CD4-positive, alpha-beta T cell treated with Interleukin-15 for 4 hours (primary cell): ENCODE data around the gene RNPEPL1.
"Not testable (repeated sequence)": the region's sequence is repeated elsewhere in the genome, so short reads cannot be mapped to it uniquely, and the experiment has no call there.

ENCODE experiments used
- DNase-seq: peaks from one replicate; pipeline ENCODE4 v3.0.0-alpha.2; 2020; ENCODE audit warnings: low spot score

Gene RNPEPL1

GRCh38 chr2:240539101-240539500, 29.2 kb upstream of the RNPEPL1 start:
- not testable (repeated sequence) for DNase-seq

- DNase-seq: no peak
Measured at GRCh38 chr2:240539906-240540305, 28.4 kb upstream of the RNPEPL1 start.

- DNase-seq: no peak
Measured at GRCh38 chr2:240551288-240551687, 17.0 kb upstream of the RNPEPL1 start.

- no peak for DNase-seq
Measured at GRCh38 chr2:240551811-240552210, 16.5 kb upstream of the RNPEPL1 start.

- DNase-seq: no peak
Measured at GRCh38 chr2:240553956-240554480, 14.3 kb upstream of the RNPEPL1 start.

- no peak for DNase-seq
Measured at GRCh38 chr2:240554767-240555493, 13.4 kb upstream of the RNPEPL1 start.

GRCh38 chr2:240555541-240556250, 12.6 kb upstream of the RNPEPL1 start:
- no peak for DNase-seq

- peak; percentile 84 for DNase-seq
Measured at GRCh38 chr2:240556553-240557100, 11.7 kb upstream of the RNPEPL1 start.

GRCh38 chr2:240557101-240557751, 11.1 kb upstream of the RNPEPL1 start:
- DNase-seq: no peak

GRCh38 chr2:240557808-240558207, 10.5 kb upstream of the RNPEPL1 start, which contains the start of gene ANKMY1:
Gene ANKMY1, minus strand, starts transcription at chr2:240557988. Its CDS starts 653 bp downstream, at chr2:240557335.
- DNase-seq: peak; percentile 65

GRCh38 chr2:240558236-240558761, 10.0 kb upstream of the RNPEPL1 start:
- no peak for DNase-seq

- no peak for DNase-seq
Measured at GRCh38 chr2:240559286-240559685, 9.0 kb upstream of the RNPEPL1 start.

GRCh38 chr2:240560084-240560479, 8.2 kb upstream of the RNPEPL1 start, which contains the start of gene DUSP28:
Gene DUSP28, plus strand, starts transcription at chr2:240560357. Its CDS starts 328 bp downstream, at chr2:240560685.
- peak; percentile 89 for DNase-seq

GRCh38 chr2:240560480-240561324, 7.6 kb upstream of the RNPEPL1 start:
- DNase-seq: peak; percentile 99

GRCh38 chr2:240561325-240561971, 6.8 kb upstream of the RNPEPL1 start:
- DNase-seq: peak; percentile 65

GRCh38 chr2:240563231-240563630, 5.1 kb upstream of the RNPEPL1 start:
- not testable (repeated sequence) for DNase-seq

- no peak for DNase-seq
Measured at GRCh38 chr2:240563951-240564560, 4.2 kb upstream of the RNPEPL1 start.

- no peak for DNase-seq
Measured at GRCh38 chr2:240564561-240565332, 3.5 kb upstream of the RNPEPL1 start.
